GM23338 (cell line): ENCODE results near the gene QKI.

Experiments used
- EZH2 ChIP-seq: fragments of 200-600 bp; sonication (generic); IDR thresholded peaks from one replicate; pipeline ENCODE4 v1.8.0; 2017; ENCODE audit warnings: antibody characterized with exemption, mild to moderate bottlenecking, low read depth; ENCODE audit not compliant: unreplicated experiment
- POLR2AphosphoS5 ChIP-seq: IDR thresholded peaks from 2 replicates; pipeline ENCODE4 v1.6.1; 2016; ENCODE audit warnings: antibody characterized with exemption, low read depth
- TF ChIP-seq, protein P1 (sequence below), 2 experiments: fragments of 200-600 bp in 1 of 2; sonication (generic) in 1 of 2; conservative IDR thresholded peaks; 2 replicates each; pipeline versions ENCODE4 v1.5.1 to v1.6.1; 2016 to 2017; ENCODE audit warnings: antibody characterized with exemption in 2 of 2, low read depth in 2 of 2, mild to moderate bottlenecking in 2 of 2, moderate library complexity in 1 of 2
- TF ChIP-seq, protein P2 (sequence below): IDR thresholded peaks from one replicate; pipeline ENCODE4 v1.6.1; 2018; ENCODE audit warnings: antibody characterized with exemption; ENCODE audit not compliant: unreplicated experiment

DNA sequence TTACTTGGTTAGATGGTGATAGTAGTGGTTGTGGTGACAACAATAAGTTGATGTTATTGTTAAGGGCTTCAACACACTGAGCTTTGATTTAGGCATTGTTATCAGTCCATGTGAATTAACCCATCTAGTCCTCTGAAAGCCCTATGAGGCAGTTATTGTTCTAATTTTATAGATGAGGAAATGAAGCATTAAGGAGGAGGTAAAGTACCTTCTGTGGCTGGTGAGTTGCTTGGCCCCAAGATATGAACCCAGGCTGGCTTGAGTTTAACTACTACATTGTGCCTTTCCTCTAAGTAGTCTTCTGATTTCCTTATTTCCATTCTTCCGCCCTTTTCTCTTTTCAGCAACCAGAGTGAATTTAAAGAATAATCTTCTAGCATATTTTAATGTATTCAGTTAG is 81.7 kb downstream of the QKI start:
- TF ChIP-seq, protein P1, sequence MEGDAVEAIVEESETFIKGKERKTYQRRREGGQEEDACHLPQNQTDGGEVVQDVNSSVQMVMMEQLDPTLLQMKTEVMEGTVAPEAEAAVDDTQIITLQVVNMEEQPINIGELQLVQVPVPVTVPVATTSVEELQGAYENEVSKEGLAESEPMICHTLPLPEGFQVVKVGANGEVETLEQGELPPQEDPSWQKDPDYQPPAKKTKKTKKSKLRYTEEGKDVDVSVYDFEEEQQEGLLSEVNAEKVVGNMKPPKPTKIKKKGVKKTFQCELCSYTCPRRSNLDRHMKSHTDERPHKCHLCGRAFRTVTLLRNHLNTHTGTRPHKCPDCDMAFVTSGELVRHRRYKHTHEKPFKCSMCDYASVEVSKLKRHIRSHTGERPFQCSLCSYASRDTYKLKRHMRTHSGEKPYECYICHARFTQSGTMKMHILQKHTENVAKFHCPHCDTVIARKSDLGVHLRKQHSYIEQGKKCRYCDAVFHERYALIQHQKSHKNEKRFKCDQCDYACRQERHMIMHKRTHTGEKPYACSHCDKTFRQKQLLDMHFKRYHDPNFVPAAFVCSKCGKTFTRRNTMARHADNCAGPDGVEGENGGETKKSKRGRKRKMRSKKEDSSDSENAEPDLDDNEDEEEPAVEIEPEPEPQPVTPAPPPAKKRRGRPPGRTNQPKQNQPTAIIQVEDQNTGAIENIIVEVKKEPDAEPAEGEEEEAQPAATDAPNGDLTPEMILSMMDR (conservative IDR thresholded peaks at IDR 0.05; ENCODE audit: low read depth in 2 of 2), result no peak
- TF ChIP-seq POLR2AphosphoS5 (no peak), EZH2 (no peak)
- TF ChIP-seq, protein P2, sequence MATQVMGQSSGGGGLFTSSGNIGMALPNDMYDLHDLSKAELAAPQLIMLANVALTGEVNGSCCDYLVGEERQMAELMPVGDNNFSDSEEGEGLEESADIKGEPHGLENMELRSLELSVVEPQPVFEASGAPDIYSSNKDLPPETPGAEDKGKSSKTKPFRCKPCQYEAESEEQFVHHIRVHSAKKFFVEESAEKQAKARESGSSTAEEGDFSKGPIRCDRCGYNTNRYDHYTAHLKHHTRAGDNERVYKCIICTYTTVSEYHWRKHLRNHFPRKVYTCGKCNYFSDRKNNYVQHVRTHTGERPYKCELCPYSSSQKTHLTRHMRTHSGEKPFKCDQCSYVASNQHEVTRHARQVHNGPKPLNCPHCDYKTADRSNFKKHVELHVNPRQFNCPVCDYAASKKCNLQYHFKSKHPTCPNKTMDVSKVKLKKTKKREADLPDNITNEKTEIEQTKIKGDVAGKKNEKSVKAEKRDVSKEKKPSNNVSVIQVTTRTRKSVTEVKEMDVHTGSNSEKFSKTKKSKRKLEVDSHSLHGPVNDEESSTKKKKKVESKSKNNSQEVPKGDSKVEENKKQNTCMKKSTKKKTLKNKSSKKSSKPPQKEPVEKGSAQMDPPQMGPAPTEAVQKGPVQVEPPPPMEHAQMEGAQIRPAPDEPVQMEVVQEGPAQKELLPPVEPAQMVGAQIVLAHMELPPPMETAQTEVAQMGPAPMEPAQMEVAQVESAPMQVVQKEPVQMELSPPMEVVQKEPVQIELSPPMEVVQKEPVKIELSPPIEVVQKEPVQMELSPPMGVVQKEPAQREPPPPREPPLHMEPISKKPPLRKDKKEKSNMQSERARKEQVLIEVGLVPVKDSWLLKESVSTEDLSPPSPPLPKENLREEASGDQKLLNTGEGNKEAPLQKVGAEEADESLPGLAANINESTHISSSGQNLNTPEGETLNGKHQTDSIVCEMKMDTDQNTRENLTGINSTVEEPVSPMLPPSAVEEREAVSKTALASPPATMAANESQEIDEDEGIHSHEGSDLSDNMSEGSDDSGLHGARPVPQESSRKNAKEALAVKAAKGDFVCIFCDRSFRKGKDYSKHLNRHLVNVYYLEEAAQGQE, result no peak
